IPS-NIHi7 (cell line): ENCODE data around the gene ZSCAN16.

ENCODE experiments used
- DNase-seq: peaks from one replicate; pipeline ENCODE4 v3.0.0; 2012; ENCODE audit warnings: mixed read lengths; ENCODE audit errors: extremely low spot score

ZSCAN16 gene

GRCh38 chr6:28172006-28172405 is 47.6 kb downstream of the ZSCAN16 start:
- no peak for DNase-seq

GRCh38 chr6:28176373-28176772 is 52.0 kb downstream of the ZSCAN16 start:
- DNase-seq: no peak
